Esophagus muscularis mucosa (tissue), 4 donors: ENCODE data around the gene GCKR. TPM values are rescaled to one million over a fixed set of nuclear protein-coding genes. Genes with fewer than 3 reads are reported as not detected.

Source experiments
- DNase-seq: peaks from one replicate; pipeline ENCODE4 v3.0.0-alpha.2; 2017; ENCODE audit errors: extremely low spot score
- H3K27ac ChIP-seq, 4 donors: fragments of 200-600 bp; sonication (generic); replicated peaks in 1 of 4; 1 replicate in 3 of 4; 2 replicates in 1 of 4; pipeline ENCODE4 v1.5.1; 2016 to 2019; ENCODE audit warnings: mild to moderate bottlenecking in 1 of 4
- H3K27me3 ChIP-seq, 4 donors: fragments of 200-600 bp; sonication (generic); one replicate each; pipeline versions ENCODE4 v1.5.1 to v1.6.0; 2016 to 2019
- H3K36me3 ChIP-seq, 4 donors: fragments of 200-600 bp; sonication (generic); one replicate each; pipeline ENCODE4 v1.5.1; 2016 to 2019
- H3K4me1 ChIP-seq, 4 donors: fragments of 200-600 bp; sonication (generic); one replicate each; pipeline ENCODE4 v1.5.1; 2016 to 2019
- H3K4me3 ChIP-seq, 4 donors: fragments of 200-600 bp; sonication (generic); 1 replicate in 2 of 4; 2 replicates in 2 of 4; pipeline ENCODE4 v1.5.1; 2016 to 2019; ENCODE audit warnings: mild to moderate bottlenecking in 4 of 4, moderate library complexity in 1 of 4
- H3K9me3 ChIP-seq, 4 donors: fragments of 200-600 bp; sonication (generic); 1 replicate in 3 of 4; 2 replicates in 1 of 4; pipeline ENCODE4 v1.5.1; 2016 to 2019
- EP300 ChIP-seq: sonication (generic); formaldehyde crosslinking; IDR thresholded peaks from one replicate; pipeline ENCODE4 v1.6.1; 2017; ENCODE audit warnings: antibody characterized with exemption
- POLR2A ChIP-seq: fragments of 450-650 bp; IDR thresholded peaks from one replicate; pipeline ENCODE4 v1.6.1; 2017; ENCODE audit warnings: antibody characterized with exemption, moderate library complexity, mild to moderate bottlenecking, low read depth
- POLR2AphosphoS5 ChIP-seq, 2 donors: sonication (generic); formaldehyde crosslinking; IDR thresholded peaks; one replicate each; pipeline ENCODE4 v1.6.1; 2017; ENCODE audit warnings: antibody characterized with exemption in 2 of 2
- WGBS: methylation state at CpG from one replicate; pipeline ENCODE4 v1.1.5; 2018; 5-methylcytosine and 5-hydroxymethylcytosine counted together
- intact Hi-C: fragments of 100-400 bp; cut with DNase I; formaldehyde crosslinking; loops from one replicate; pipeline ENCODE4 v1.15.1; 2023
- total RNA-seq, 4 donors: library from RNA; depleted of rRNA; stranded (reverse); fragments of >200 nt; gene quantifications; one replicate each; pipeline versions ENCODE4 v1.1.0 to v1.2.1, GENCODE V29; 2016
- TF ChIP-seq, protein P1 (sequence below), 3 experiments: fragments of 200-600 bp in 2 of 3; fragments of 450-650 bp in 1 of 3; sonication (generic) in 2 of 3; IDR thresholded peaks; one replicate each; pipeline ENCODE4 v1.5.1; 2017 to 2019; ENCODE audit warnings: antibody characterized with exemption in 3 of 3, mild to moderate bottlenecking in 2 of 3, moderate library complexity in 1 of 3

Gene GCKR
- total RNA-seq, 4 donors from 2014 or later: 0.23 TPM; not detected in 3

GRCh38 chr2:27494944-27495554 lies 1.6 kb upstream of the GCKR start, which contains the start of gene FNDC4:
FNDC4 (minus strand) TSS chr2:27495200; CDS start chr2:27494679, 521 bp downstream.
- Histone ChIP-seq H3K4me3 (peak within 1 kb of the TSS; percentile 78 to 93 (median 81)), H3K27me3 (peaks cover 0 to 4% (median 2%) of the 10 kb centered on the region in 4 donors), H3K27ac (peak within 1 kb of the TSS; percentile 63 to 74 (median 70)), H3K36me3 (peaks cover 0 to 8% (median 0%) of the 10 kb centered on the region in 4 donors), H3K4me1 (peaks cover 3 to 29% (median 20%) of the 10 kb centered on the region in 4 donors), H3K9me3 (no peaks in the 10 kb centered on the region)
- 1% methylated on average over 12 of the region's 70 CpGs for WGBS
- intact Hi-C loops: no loop called here
- DNase-seq: no peak
- no peak for TF ChIP-seq POLR2AphosphoS5 (IDR thresholded peaks at IDR 0.05)
- TF ChIP-seq, protein P1, sequence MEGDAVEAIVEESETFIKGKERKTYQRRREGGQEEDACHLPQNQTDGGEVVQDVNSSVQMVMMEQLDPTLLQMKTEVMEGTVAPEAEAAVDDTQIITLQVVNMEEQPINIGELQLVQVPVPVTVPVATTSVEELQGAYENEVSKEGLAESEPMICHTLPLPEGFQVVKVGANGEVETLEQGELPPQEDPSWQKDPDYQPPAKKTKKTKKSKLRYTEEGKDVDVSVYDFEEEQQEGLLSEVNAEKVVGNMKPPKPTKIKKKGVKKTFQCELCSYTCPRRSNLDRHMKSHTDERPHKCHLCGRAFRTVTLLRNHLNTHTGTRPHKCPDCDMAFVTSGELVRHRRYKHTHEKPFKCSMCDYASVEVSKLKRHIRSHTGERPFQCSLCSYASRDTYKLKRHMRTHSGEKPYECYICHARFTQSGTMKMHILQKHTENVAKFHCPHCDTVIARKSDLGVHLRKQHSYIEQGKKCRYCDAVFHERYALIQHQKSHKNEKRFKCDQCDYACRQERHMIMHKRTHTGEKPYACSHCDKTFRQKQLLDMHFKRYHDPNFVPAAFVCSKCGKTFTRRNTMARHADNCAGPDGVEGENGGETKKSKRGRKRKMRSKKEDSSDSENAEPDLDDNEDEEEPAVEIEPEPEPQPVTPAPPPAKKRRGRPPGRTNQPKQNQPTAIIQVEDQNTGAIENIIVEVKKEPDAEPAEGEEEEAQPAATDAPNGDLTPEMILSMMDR (IDR thresholded peaks at IDR 0.05): no peak
- no peak for TF ChIP-seq EP300
- no peak for TF ChIP-seq POLR2A

- peaks cover 0 to 8% (median 0%) of the 10 kb centered on the region in 4 donors for H3K36me3 ChIP-seq
- WGBS: 56% methylated on average over 4 of the region's 4 CpGs
- peaks cover 3 to 23% (median 17%) of the 10 kb centered on the region in 4 donors for H3K4me1 ChIP-seq
- intact Hi-C loops: no loop called here
- H3K27me3 ChIP-seq: peaks cover 0 to 4% (median 2%) of the 10 kb centered on the region in 4 donors
- H3K4me3 ChIP-seq: peak overlapping the region in 2 of 4 donors; percentile 79 to 83
- no peaks in the 10 kb centered on the region for H3K9me3 ChIP-seq
- TF ChIP-seq EP300: no peak
- TF ChIP-seq, protein P1 (IDR thresholded peaks at IDR 0.05): no peak
- TF ChIP-seq POLR2AphosphoS5 (IDR thresholded peaks at IDR 0.05): no peak
- no peak for TF ChIP-seq POLR2A
- no peak overlapping the region for H3K27ac ChIP-seq
- DNase-seq: no peak
Measured at GRCh38 chr2:27495840-27496356, 741 bp upstream of the GCKR start.

DNA sequence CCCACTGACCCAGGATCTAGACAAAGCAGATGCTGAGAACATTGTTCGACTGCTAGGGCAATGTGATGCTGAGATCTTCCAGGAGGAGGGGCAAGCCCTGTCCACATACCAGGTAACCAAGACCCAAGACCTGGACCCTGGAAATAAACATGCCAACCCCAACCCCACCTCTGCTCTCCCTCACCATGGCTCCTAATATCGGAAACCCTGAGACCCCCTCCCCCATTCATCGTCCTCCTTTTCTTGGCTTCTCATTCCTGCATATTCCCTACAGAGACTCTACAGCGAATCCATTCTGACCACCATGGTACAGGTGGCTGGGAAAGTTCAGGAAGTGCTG lies 619 bp downstream of the GCKR start:
- Histone ChIP-seq H3K9me3 (no peaks in the 10 kb centered on the region), H3K4me1 (peaks cover 3 to 23% (median 17%) of the 10 kb centered on the region in 4 donors), H3K27me3 (peaks cover 0 to 4% (median 2%) of the 10 kb centered on the region in 4 donors), H3K36me3 (peaks cover 0 to 1% (median 0%) of the 10 kb centered on the region in 4 donors), H3K27ac (no peak overlapping the region), H3K4me3 (no peak overlapping the region)
- no peak for DNase-seq
- intact Hi-C loops: no loop called here
- 83% methylated on average over 4 of the region's 4 CpGs for WGBS
- TF ChIP-seq POLR2A (no peak), EP300 (no peak), POLR2AphosphoS5 (IDR thresholded peaks at IDR 0.05) (no peak)
- TF ChIP-seq, protein P1 (IDR thresholded peaks at IDR 0.05): no peak

- TF ChIP-seq, protein P1 (IDR thresholded peaks at IDR 0.05): no peak
- TF ChIP-seq POLR2AphosphoS5 (IDR thresholded peaks at IDR 0.05) (no peak), EP300 (no peak), POLR2A (no peak)
- H3K27me3 ChIP-seq: peaks cover 0 to 4% (median 2%) of the 10 kb centered on the region in 4 donors
- peaks cover 3 to 20% (median 15%) of the 10 kb centered on the region in 4 donors for H3K4me1 ChIP-seq
- no peaks in the 10 kb centered on the region for H3K36me3 ChIP-seq
- H3K27ac ChIP-seq: no peak overlapping the region
- WGBS: 90% methylated on average over 3 of the region's 3 CpGs
- no peak overlapping the region for H3K4me3 ChIP-seq
- DNase-seq: no peak
- H3K9me3 ChIP-seq: no peaks in the 10 kb centered on the region
- intact Hi-C loops: no loop called here
Measured at GRCh38 chr2:27498975-27499374, 2.3 kb downstream of the GCKR start.
